HG02763 (cell line): ENCODE measurements around the gene FOXJ3.
"Not testable (repeated sequence)": the region's sequence is repeated elsewhere in the genome, so short reads cannot be mapped to it uniquely, and the experiment has no call there.

Experiments
- ATAC-seq: cut with Tn5 transposase; IDR thresholded peaks from one replicate; pipeline ENCODE4 v1.9.1; 2021; ENCODE audit warnings: mild to moderate bottlenecking, moderate library complexity; ENCODE audit not compliant: unreplicated experiment

FOXJ3 gene

GRCh38 chr1:42259059-42259738 lies 75.8 kb downstream of the FOXJ3 start:
- no peak for ATAC-seq

DNA sequence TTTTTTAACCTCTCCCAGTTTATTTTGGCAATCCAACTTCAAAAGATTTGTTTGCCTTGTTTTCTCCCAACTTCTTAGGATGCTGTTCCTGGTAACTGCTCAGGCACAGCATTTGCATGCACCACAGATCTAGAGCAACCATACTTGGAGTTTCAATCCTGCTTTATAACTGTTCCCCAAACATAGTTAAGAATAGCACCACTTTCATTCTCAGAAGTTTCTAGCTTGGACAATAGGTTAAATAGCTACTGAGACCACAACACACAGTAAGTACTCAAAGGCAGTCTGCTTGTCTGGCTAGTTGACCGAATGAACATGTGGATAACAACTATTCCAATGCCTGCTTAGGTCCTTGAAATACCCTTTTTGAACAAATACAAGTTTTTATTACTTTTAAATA lies 76.8 kb downstream of the FOXJ3 start:
- ATAC-seq: no peak

- ATAC-seq: no peak
Measured at GRCh38 chr1:42251042-42251441, 84.0 kb downstream of the FOXJ3 start.

- no peak for ATAC-seq
Measured at GRCh38 chr1:42250164-42250563, 84.9 kb downstream of the FOXJ3 start.

GRCh38 chr1:42240966-42241755 lies 93.9 kb downstream of the FOXJ3 start:
- ATAC-seq: no peak

- no peak for ATAC-seq
Measured at GRCh38 chr1:42239555-42239954, 95.5 kb downstream of the FOXJ3 start.

- no peak for ATAC-seq
Measured at GRCh38 chr1:42239041-42239440, 96.0 kb downstream of the FOXJ3 start.

- ATAC-seq: no peak
Measured at GRCh38 chr1:42231253-42231652, 103.8 kb downstream of the FOXJ3 start.

- no peak for ATAC-seq
Measured at GRCh38 chr1:42228938-42229337, 106.1 kb downstream of the FOXJ3 start.

DNA sequence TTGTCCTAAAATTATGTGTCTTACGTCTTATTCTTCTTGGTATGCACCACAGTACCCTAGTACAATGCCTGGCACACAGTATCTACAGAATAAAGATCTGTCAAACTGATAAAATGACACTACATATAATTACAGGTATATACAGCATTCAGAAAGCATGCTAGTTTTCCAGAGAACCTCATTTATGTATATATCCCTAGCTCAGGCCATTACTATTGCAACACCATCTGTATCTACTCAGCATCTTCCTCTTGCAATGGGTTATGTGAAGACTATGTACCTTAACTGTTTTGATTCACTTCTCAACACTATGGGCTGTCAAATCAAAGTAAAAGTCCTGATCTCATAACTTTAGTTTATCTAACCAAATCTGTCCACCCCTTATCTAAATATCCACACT lies 112.0 kb downstream of the FOXJ3 start:
- no peak for ATAC-seq

GRCh38 chr1:42221952-42222606 lies 113.0 kb downstream of the FOXJ3 start:
- no peak for ATAC-seq

GRCh38 chr1:42221456-42221855 lies 113.6 kb downstream of the FOXJ3 start:
- no peak for ATAC-seq

DNA sequence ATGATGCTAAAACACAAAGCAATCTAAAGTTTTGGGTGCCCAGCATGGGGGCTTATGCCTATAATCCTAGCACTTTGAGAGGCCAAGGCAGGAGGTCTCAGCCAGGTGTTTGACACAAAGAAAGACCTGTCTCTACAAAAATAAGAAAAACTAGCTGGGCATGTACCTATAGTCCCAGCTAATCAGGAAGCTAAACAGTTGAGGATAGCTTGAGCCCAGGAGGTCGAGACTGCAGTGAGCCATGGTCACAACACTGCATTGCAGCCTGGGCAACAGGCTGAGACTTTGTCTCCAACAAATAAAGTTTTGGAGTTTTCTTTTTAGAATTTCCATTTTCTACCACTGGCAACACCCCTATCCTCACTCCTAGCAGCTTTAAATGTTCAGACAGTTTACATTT lies 115.4 kb downstream of the FOXJ3 start:
- ATAC-seq: no peak

DNA sequence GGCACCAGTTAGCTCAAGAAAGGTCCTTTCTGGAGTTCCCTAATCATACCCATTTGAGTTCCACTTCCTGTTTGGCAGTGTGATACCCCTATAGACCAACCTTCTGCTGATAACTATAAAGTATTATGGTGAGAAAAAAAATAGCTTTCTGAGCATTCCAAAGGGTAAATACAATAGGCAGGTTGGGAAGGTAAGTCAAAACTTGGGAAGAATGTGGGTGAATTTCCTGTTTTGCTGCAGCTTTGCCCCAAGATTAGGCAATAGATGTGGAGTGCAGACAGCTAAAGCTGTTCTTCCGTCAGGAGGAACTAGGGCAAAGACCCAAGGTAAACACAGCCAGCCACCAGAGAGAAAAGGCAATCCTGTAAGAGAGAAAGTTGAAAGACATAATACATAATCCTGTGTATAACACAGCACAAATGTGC lies 120.6 kb downstream of the FOXJ3 start:
- no peak for ATAC-seq

DNA sequence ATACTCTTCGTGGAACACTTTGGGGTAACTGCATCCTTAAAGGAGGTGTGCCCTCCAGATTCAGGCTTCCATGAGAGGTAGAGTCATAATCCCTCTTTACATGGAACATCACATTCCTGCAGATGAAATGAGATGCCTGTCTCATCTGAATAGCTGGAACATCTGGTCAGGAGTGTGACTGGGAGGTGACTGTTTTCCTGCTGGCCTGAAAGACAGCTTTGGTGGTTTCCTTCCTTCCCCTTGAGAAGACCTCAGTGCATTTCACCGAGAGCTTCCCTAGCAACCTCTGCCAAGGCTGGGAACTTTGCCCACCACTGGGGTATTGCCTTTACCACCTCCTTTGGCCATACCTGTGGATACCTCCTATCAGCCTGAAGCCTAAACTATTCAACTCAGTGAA lies 123.8 kb downstream of the FOXJ3 start:
- ATAC-seq: no peak

GRCh38 chr1:42210421-42211133 lies 124.5 kb downstream of the FOXJ3 start:
- no peak for ATAC-seq

DNA sequence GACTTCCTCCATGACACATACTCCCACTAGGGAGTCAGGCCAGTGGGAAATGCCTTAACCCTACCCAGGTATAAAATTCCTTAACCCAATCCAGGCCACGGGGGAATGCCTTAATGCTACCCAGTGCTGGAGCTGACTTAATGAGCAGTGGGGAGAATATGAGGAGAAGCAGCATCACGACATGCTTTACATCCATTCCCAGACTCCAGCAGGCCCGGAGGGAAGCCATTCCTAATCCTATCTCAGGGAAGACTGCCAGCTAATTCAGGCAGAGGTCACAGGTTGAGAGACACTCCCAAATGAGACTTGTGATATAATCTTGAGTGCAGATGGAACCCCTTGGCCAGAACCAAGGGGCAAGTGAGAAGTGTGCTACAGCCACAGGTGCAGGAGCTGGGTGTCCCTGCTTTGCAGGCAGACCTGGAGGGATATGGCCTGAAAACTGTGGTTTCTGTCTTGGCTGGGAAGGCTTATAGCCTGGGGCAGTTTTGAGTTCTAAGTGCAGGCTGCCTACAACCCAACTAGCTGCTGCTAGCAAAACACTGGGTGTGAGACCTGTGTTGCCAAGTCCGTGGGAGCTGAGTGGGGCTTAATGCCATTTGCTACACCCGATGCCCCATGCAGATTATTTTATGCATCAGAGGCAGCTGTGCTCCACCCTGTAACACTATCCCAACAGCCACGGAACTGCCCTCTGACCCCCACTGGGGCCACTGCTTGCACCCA lies 125.3 kb downstream of the FOXJ3 start:
- no peak for ATAC-seq

DNA sequence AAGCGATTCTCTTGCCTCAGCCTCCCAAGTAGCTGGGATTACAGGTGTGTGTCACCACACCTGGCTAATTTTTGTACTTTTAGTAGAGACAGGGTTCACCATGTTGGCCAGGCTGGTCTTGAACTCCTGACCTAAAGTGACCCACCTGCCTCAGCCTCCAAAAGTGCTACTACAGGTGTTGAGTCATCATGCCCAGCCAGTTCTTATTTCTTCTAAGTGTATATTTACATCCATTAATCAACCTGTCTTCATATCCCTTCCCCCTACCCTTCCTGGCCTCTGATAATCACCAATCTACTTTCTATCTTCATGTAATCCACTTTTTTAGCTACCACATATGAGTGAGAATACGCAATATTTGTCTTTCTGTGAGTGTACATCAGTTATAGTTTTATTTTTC lies 128.1 kb downstream of the FOXJ3 start:
- not testable (repeated sequence) for ATAC-seq

DNA sequence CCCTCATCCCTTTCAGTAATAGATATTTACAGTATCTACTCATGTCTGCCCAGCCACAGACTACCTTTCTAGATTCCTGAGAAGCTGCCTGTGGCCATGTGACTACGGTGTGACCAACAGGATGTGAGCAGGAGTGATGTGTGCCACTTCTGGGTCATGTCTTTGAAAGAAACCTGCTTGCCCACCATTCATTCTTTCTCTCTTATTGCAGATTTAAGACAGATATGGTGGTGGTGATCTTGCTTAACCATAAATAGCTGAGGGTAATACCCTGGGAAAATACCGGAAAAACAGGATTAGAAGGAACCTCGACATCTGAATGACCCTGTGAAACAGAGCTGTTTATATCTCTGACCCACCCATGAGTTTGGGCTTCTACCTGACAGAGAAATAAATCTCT lies 128.9 kb downstream of the FOXJ3 start:
- ATAC-seq: no peak

DNA sequence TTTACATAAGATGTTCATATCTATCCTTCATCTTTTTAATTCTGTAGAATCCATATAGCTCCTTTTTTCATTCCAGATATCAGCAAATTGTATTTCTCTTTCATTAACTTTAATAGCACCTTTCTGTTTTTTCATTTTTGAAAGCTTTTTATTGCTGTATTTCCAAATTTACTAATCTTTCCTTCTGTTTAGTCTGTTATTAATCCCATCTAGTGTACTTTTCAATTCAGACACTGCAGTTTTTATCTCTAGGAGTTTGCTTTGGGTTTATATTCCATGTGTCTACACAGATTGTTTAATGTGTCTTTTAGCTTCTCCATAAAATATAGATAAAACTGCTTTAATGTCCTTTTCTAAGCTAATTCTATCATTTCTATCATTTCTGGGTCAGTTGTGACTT lies 133.0 kb downstream of the FOXJ3 start:
- ATAC-seq: no peak

DNA sequence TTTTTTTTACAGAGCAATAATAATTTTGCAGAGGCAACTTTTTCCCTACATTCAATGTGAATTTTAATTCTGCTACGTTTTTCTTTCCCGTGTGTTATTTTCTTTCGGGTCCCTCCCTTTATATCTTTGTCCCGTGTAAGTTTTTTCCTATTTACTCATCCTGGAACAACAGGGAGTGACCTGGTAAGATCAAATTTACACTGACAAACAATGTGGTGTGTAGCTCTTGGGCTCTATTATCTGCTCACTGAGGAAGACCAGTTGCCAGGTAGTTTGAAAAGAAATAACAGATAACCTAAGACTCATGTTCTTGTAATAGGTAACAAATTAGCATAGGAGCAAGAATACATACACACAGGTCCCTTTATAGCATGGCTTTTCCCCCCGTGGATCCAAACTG lies 136.8 kb downstream of the FOXJ3 start:
- ATAC-seq: no peak
